Erythroblast (primary cell): ENCODE data around the gene BCO1.

Experiments used
- DNase-seq, 2 experiments: peaks; one replicate each; lab custom pipeline; 2025; lab: John Stamatoyannopoulos, UW
- GATA1 ChIP-seq: IDR thresholded peaks from 2 replicates; pipeline ENCODE4 v1.6.1; 2011; ENCODE audit warnings: low read depth, mild to moderate bottlenecking, control low read depth, low read length, moderate library complexity
- POLR2A ChIP-seq: IDR thresholded peaks from 2 replicates; pipeline ENCODE4 v1.6.1; 2011; ENCODE audit warnings: mild to moderate bottlenecking, low read length

The BCO1 gene

GRCh38 chr16:81275064-81275532, 36.6 kb downstream of the BCO1 start:
- DNase-seq: no peak
- TF ChIP-seq GATA1 (no peak), POLR2A (no peak)

- DNase-seq: no peak
- TF ChIP-seq GATA1 (no peak), POLR2A (no peak)
Observed at GRCh38 chr16:81275795-81276194, 37.3 kb downstream of the BCO1 start.

GRCh38 chr16:81276323-81276722, 37.8 kb downstream of the BCO1 start:
- no peak for TF ChIP-seq GATA1
- TF ChIP-seq POLR2A: no peak

GRCh38 chr16:81277541-81278080, 39.1 kb downstream of the BCO1 start:
- DNase-seq: no peak
- no peak for TF ChIP-seq GATA1
- TF ChIP-seq POLR2A: no peak

More at GRCh38 chr16:81276323-81276722, 37.8 kb downstream of the BCO1 start:
- DNase-seq: no peak

- no peak for DNase-seq
- no peak for TF ChIP-seq POLR2A
Observed at GRCh38 chr16:81278526-81278925, 40.0 kb downstream of the BCO1 start.

GRCh38 chr16:81279392-81279791, 40.9 kb downstream of the BCO1 start:
- TF ChIP-seq POLR2A (no peak), GATA1 (no peak)
- no peak for DNase-seq

- no peak for DNase-seq
- TF ChIP-seq POLR2A (no peak), GATA1 (no peak)
Observed at GRCh38 chr16:81280393-81280792, 41.9 kb downstream of the BCO1 start.

- TF ChIP-seq GATA1 (no peak), POLR2A (no peak)
- DNase-seq: no peak
Observed at GRCh38 chr16:81283044-81283443, 44.6 kb downstream of the BCO1 start.

GRCh38 chr16:81284995-81285600, 46.6 kb downstream of the BCO1 start:
- TF ChIP-seq GATA1: no peak
- TF ChIP-seq POLR2A: no peak

GRCh38 chr16:81286190-81286589, 47.7 kb downstream of the BCO1 start:
- no peak for TF ChIP-seq POLR2A
- TF ChIP-seq GATA1: no peak
- no peak for DNase-seq

More at GRCh38 chr16:81284995-81285600, 46.6 kb downstream of the BCO1 start:
- DNase-seq: no peak

GRCh38 chr16:81291117-81291516, 52.6 kb downstream of the BCO1 start:
- no peak for DNase-seq
- TF ChIP-seq POLR2A (no peak), GATA1 (no peak)

GRCh38 chr16:81292936-81293335, 54.4 kb downstream of the BCO1 start:
- TF ChIP-seq POLR2A (no peak), GATA1 (no peak)
- DNase-seq: no peak

- no peak for DNase-seq
- no peak for TF ChIP-seq POLR2A
- TF ChIP-seq GATA1: no peak
Observed at GRCh38 chr16:81293909-81294802, 55.7 kb downstream of the BCO1 start.

- DNase-seq: no peak
- TF ChIP-seq POLR2A: no peak
- no peak for TF ChIP-seq GATA1
Observed at GRCh38 chr16:81296631-81297030, 58.1 kb downstream of the BCO1 start.
